Measurements from ENCODE around the gene CPNE7. TPM values are rescaled to one million over a fixed set of nuclear protein-coding genes. Genes with fewer than 3 reads are reported as not detected.
A peak's percentile ranks its signal among the peaks of the same experiment; 100 is the strongest.

Gene CPNE7
- total and polyA plus RNA-seq, 2 of the 13 experiments (the other 11 are each of a cell fraction or from before 2014, with no cell fraction given) = 0.59 TPM; not detected in 1

GRCh38 chr16:89619840-89620239 is 44.3 kb downstream of the CPNE7 start:
- in situ Hi-C loops (cut with HindIII; ENCODE audit: extremely low pct_ligation_motif_present, low pct_unique_long_range_greater_than_20kb) = no loop called here
- Histone ChIP-seq H3K9ac (ENCODE audit: insufficient read depth, low read depth, low read length) (no peak overlapping the region), H3K4me1 (ENCODE audit: insufficient read depth, low read length) (peaks cover 80% of the 10 kb centered on the region), H3K27me3 (ENCODE audit: control insufficient read depth in 1 of 2, insufficient read depth in 2 of 2, low read length in 2 of 2) (peaks cover 2 to 6% of the 10 kb centered on the region in 2 experiments; a peak in 2 of 5 replicates), H4K20me1 (ENCODE audit: insufficient read depth, low read length) (no peaks in the 10 kb centered on the region), H3K79me2 (ENCODE audit: insufficient read depth, low read length) (no peaks in the 10 kb centered on the region), H3K4me2 (ENCODE audit: low read depth, low read length) (peak overlapping the region; percentile 62), H3K4me3 (replicated peaks in 1 of 3; ENCODE audit: insufficient read depth in 1 of 3, low read depth in 2 of 3, low read length in 3 of 3) (peak overlapping the region in 1 of 3 experiments; percentile 52; a peak in 1 of 6 replicates), H2AFZ (ENCODE audit: low read length) (no peak overlapping the region), H3K27ac (ENCODE audit: extremely low read length, insufficient read depth, low read length) (no peak overlapping the region), H3K9me3 (ENCODE audit: low read length) (no peaks in the 10 kb centered on the region), H3K36me3 (replicated peaks in 1 of 2; ENCODE audit: control insufficient read depth in 1 of 2, insufficient read depth in 2 of 2, low read length in 2 of 2) (no peaks in the 10 kb centered on the region)
- POLR2A ChIA-PET = interaction anchor here (0.6 kb wide), 1 partner anchor 54 kb away, joined by 3 read pairs; no protein-coding TSS in a partner anchor
- DNase-seq (ENCODE audit: low spot score) (no peak), FAIRE-seq (peak; percentile 77), ATAC-seq (peak; percentile 13)
- TF ChIP-seq PATZ1 (CRISPR knock-in tag; IDR thresholded peaks at IDR 0.05) (peak; percentile 33; the same call in 1 of the 2 replicates), MAX (IDR thresholded peaks at IDR 0.05) (peak; percentile 1; the same call in 1 of the 2 replicates), ZNF891 (CRISPR knock-in tag; IDR thresholded peaks at IDR 0.05) (no peak)
- CTCF ChIA-PET (ENCODE audit: low intra/inter-chr PET ratio, low total read pairs) = no interaction called here
- intact Hi-C loops (cut with micrococcal nuclease; ENCODE audit: unreplicated experiment) = no loop called here
- 0% methylated on average over 12 of the region's 12 CpGs for WGBS (ENCODE audit: low lambda C conversion rate)
- no TSS peak for BruUV-seq (replicated peaks)

GRCh38 chr16:89620406-89620841 is 44.9 kb downstream of the CPNE7 start:
- intact Hi-C loops (cut with micrococcal nuclease; ENCODE audit: unreplicated experiment) (no loop called here), in situ Hi-C loops (cut with HindIII; ENCODE audit: extremely low pct_ligation_motif_present, low pct_unique_long_range_greater_than_20kb) (no loop called here)
- no peak overlapping the region for H3K9ac ChIP-seq (ENCODE audit: insufficient read depth, low read depth, low read length)
- peaks cover 81% of the 10 kb centered on the region for H3K4me1 ChIP-seq (ENCODE audit: insufficient read depth, low read length)
- H3K27me3 ChIP-seq (ENCODE audit: control insufficient read depth in 1 of 2, insufficient read depth in 2 of 2, low read length in 2 of 2) = peaks cover 0 to 2% of the 10 kb centered on the region in 2 experiments; a peak in 1 of 5 replicates
- peak overlapping the region in 1 of 3 experiments; percentile 52; a peak in 1 of 6 replicates for H3K4me3 ChIP-seq (replicated peaks in 1 of 3; ENCODE audit: insufficient read depth in 1 of 3, low read depth in 2 of 3, low read length in 3 of 3)
- H4K20me1 ChIP-seq (ENCODE audit: insufficient read depth, low read length) = no peaks in the 10 kb centered on the region
- CTCF ChIA-PET (ENCODE audit: low intra/inter-chr PET ratio, low total read pairs) = no interaction called here
- WGBS (ENCODE audit: low lambda C conversion rate) = 36% methylated on average over 10 of the region's 16 CpGs
- BruUV-seq (replicated peaks) = no TSS peak
- DNase-seq (ENCODE audit: low spot score) = no peak
- H3K79me2 ChIP-seq (ENCODE audit: insufficient read depth, low read length) = no peaks in the 10 kb centered on the region
- POLR2A ChIA-PET = no interaction called here
- no peak for FAIRE-seq
- no peaks in the 10 kb centered on the region for H3K9me3 ChIP-seq (ENCODE audit: low read length)
- H3K27ac ChIP-seq (ENCODE audit: extremely low read length, insufficient read depth, low read length) = no peak overlapping the region
- peak overlapping the region; percentile 62 for H3K4me2 ChIP-seq (ENCODE audit: low read depth, low read length)
- H3K36me3 ChIP-seq (replicated peaks in 1 of 2; ENCODE audit: control insufficient read depth in 1 of 2, insufficient read depth in 2 of 2, low read length in 2 of 2) = no peaks in the 10 kb centered on the region
- ATAC-seq = peak; percentile 27
- no peak overlapping the region for H2AFZ ChIP-seq (ENCODE audit: low read length)
- TF ChIP-seq SMARCC2 (IDR thresholded peaks at IDR 0.05) (no peak), ZNF549 (CRISPR knock-in tag; IDR thresholded peaks at IDR 0.05) (no peak), TSC22D2 (CRISPR knock-in tag; IDR thresholded peaks at IDR 0.05; ENCODE audit: borderline replicate concordance) (no peak), ZNF264 (CRISPR knock-in tag; IDR thresholded peaks at IDR 0.05) (no peak), WIZ (CRISPR knock-in tag; IDR thresholded peaks at IDR 0.05) (no peak), GRHL1 (CRISPR knock-in tag; conservative IDR thresholded peaks at IDR 0.05) (no peak), HDAC2 (CRISPR knock-in tag; IDR thresholded peaks at IDR 0.05) (no peak), PAXIP1 (CRISPR knock-in tag; conservative IDR thresholded peaks at IDR 0.05) (0 out of 2 replicates have a peak, but pooled peaks have one; percentile 9)

All from HepG2 (cell line).